ENCODE results near the gene ACSS1. TPM values are rescaled to one million over a fixed set of nuclear protein-coding genes. Genes with fewer than 3 reads are reported as not detected.

Gene ACSS1
- total RNA-seq, 1 experiment from 2014 or later = 0.61 TPM

DNA sequence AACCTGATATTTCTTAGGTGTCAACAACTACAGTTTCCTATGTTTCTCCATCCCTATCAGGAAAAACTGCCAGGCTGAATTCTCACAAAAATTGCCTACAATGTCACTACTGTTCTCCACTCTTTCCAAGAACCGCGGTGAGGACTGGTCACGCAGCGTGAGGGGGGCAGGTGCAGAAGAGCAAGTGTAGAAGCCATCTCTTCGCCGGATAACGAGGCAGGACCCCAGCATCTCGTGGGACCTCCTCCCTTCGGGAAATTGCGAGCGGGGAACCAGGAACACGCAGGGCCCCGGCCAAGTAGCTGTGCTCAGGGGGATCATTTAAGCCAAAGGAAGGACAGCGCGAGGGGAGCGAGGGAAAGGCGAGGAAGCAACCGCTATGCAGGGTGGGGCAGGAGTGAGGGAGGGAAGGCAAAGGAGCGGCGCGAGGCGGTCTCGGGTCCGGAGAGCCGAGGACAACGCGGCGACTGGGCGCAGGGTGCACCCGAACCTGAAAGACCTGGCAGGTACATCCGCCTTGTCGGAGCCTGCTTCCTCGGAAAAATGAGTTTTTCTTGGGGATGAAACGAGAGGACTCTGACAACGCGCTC, 65.9 kb downstream of the ACSS1 start:
- no peak overlapping the region for H3K27ac ChIP-seq (ENCODE audit: insufficient read length, low read depth, low read length)
- H3K27ac Mint-ChIP-seq = peak overlapping the region in 1 of 3 experiments; percentile 19; a peak in 1 of 7 replicates
- no CpG with 5 or more reads among the region's 36 CpGs for WGBS (ENCODE audit: extremely low coverage, insufficient read length, low lambda C conversion rate)

More for the DNA sequence above, 65.9 kb downstream of the ACSS1 start:
- Histone ChIP-seq H2AK5ac (ENCODE audit: insufficient read length, low read length) (no peak overlapping the region), H4K5ac (ENCODE audit: insufficient read length, low read depth, low read length) (no peak overlapping the region), H4K20me1 (ENCODE audit: control insufficient read depth, insufficient read depth, insufficient read length) (peaks cover 2% of the 10 kb centered on the region), H4K91ac (ENCODE audit: insufficient read length, low read depth, low read length) (no peak overlapping the region), H3K9me3 (ENCODE audit: control insufficient read depth, low read depth, low read length) (no peaks in the 10 kb centered on the region), H3K4me1 (ENCODE audit: insufficient read depth, low read length) (peaks cover 4% of the 10 kb centered on the region; the same call in 1 of the 2 replicates), H3K23ac (ENCODE audit: insufficient read length, low read depth, low read length) (no peak overlapping the region), H2BK12ac (ENCODE audit: insufficient read length, low read depth, low read length) (no peak overlapping the region), H3K4me2 (ENCODE audit: insufficient read depth, insufficient read length, low read length) (peak overlapping the region; percentile 73), H3K79me1 (ENCODE audit: insufficient read depth, low read depth, low read length, poor library complexity, severe bottlenecking) (no peaks in the 10 kb centered on the region), H3K9ac (ENCODE audit: extremely low read depth, insufficient read length, low read length) (peak overlapping the region; percentile 51), H3K18ac (ENCODE audit: insufficient read length, low read depth, low read length) (no peak overlapping the region), H2AFZ (ENCODE audit: low read length) (no peak overlapping the region), H3T11ph (ENCODE audit: low read length) (no peak overlapping the region), H3K79me2 (ENCODE audit: insufficient read depth, low read length) (peaks cover 11% of the 10 kb centered on the region; the same call in 1 of the 2 replicates), H3K27me3 (ENCODE audit: insufficient read depth, low read length) (no peaks in the 10 kb centered on the region), H3K4ac (ENCODE audit: low read depth, low read length) (no peak overlapping the region), H4K8ac (replicated peaks; ENCODE audit: insufficient read length, low read depth, low read length) (no peak overlapping the region), H2BK15ac (ENCODE audit: low read depth, low read length) (no peak overlapping the region), H3K56ac (ENCODE audit: insufficient read length, low read depth, low read length) (no peak overlapping the region), H2BK5ac (ENCODE audit: insufficient read length, low read length) (no peak overlapping the region), H2BK120ac (ENCODE audit: low read depth, low read length, poor library complexity, severe bottlenecking) (no peak overlapping the region), H2BK20ac (ENCODE audit: low read depth, low read length, poor library complexity, severe bottlenecking) (no peak overlapping the region), H3K23me2 (ENCODE audit: insufficient read length, low read depth, low read length, poor library complexity, severe bottlenecking) (peaks cover 8% of the 10 kb centered on the region), H3K14ac (ENCODE audit: insufficient read depth, low read length) (peak overlapping the region; percentile 58; the same call in 1 of the 2 replicates)
- DNase-seq = no peak
- H3K9me3 Mint-ChIP-seq = no peaks in the 10 kb centered on the region
- H3K4me3 Mint-ChIP-seq = peak overlapping the region; percentile 93 to 96
- peaks cover 0 to 4% (median 2%) of the 10 kb centered on the region in 3 experiments; a peak in 1 of 7 replicates for H3K36me3 Mint-ChIP-seq (ENCODE audit: insufficient read depth in 1 of 3, low read depth in 3 of 3)
- H3K4me1 Mint-ChIP-seq = peaks cover 29 to 36% of the 10 kb centered on the region in 2 experiments
- TF ChIP-seq, protein P1, sequence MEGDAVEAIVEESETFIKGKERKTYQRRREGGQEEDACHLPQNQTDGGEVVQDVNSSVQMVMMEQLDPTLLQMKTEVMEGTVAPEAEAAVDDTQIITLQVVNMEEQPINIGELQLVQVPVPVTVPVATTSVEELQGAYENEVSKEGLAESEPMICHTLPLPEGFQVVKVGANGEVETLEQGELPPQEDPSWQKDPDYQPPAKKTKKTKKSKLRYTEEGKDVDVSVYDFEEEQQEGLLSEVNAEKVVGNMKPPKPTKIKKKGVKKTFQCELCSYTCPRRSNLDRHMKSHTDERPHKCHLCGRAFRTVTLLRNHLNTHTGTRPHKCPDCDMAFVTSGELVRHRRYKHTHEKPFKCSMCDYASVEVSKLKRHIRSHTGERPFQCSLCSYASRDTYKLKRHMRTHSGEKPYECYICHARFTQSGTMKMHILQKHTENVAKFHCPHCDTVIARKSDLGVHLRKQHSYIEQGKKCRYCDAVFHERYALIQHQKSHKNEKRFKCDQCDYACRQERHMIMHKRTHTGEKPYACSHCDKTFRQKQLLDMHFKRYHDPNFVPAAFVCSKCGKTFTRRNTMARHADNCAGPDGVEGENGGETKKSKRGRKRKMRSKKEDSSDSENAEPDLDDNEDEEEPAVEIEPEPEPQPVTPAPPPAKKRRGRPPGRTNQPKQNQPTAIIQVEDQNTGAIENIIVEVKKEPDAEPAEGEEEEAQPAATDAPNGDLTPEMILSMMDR (conservative IDR thresholded peaks at IDR 0.05) = no peak
- H3K27me3 Mint-ChIP-seq (ENCODE audit: low read depth) = peaks cover 15% of the 10 kb centered on the region

Data from H9 (cell line).